ENCODE data around the gene NPAS4. TPM values are rescaled to one million over a fixed set of nuclear protein-coding genes. Genes with fewer than 3 reads are reported as not detected.
A peak's percentile ranks its signal among the peaks of the same experiment; 100 is the strongest.
"Not testable (repeated sequence)": the region's sequence is repeated elsewhere in the genome, so short reads cannot be mapped to it uniquely, and the experiment has no call there.

NPAS4 gene
- total RNA-seq, result not detected in 2 replicates

DNA sequence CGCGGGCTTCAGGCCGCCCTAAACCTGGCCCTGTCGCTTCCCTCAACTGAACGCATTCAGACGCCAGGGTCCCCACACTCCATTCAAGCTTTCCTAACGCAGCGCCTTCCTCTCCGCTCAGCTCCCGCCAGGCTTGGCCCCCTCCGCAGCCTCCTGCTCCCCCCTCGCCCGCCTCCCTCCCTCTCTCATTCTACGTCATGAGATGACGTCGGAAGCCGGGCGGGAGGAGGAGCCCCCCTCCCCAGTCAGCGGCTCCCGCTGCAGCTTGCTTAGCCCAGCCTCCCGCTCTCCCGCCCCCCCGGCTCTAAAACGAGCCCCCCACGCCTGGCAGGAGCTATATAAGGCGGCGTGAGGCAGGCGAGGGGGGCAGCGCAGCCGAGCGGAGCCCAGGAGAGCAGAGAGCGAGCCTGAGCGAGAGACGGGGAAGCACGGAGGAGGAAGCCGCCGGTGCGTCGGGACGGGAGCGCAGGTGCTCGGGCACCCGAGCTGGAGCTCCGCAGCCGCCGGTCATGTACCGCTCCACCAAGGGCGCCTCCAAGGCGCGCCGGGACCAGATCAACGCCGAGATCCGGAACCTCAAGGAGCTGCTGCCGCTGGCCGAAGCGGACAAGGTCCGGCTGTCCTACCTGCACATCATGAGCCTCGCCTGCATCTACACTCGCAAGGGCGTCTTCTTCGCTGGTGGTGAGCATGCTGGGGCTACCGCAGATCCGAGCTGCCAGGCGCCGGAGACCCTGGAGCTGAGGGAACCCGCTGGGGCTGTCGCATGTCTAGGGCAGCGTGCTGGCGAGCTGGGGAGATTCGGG is at the start of gene NPAS4:
TSS of gene NPAS4 (plus strand) at position 365 of the 806 bp plus-strand sequence. CDS start at position 510, 145 bp downstream.
- no peak for DNase-seq (ENCODE audit: extremely low read depth, low read depth, low spot score)

DNA sequence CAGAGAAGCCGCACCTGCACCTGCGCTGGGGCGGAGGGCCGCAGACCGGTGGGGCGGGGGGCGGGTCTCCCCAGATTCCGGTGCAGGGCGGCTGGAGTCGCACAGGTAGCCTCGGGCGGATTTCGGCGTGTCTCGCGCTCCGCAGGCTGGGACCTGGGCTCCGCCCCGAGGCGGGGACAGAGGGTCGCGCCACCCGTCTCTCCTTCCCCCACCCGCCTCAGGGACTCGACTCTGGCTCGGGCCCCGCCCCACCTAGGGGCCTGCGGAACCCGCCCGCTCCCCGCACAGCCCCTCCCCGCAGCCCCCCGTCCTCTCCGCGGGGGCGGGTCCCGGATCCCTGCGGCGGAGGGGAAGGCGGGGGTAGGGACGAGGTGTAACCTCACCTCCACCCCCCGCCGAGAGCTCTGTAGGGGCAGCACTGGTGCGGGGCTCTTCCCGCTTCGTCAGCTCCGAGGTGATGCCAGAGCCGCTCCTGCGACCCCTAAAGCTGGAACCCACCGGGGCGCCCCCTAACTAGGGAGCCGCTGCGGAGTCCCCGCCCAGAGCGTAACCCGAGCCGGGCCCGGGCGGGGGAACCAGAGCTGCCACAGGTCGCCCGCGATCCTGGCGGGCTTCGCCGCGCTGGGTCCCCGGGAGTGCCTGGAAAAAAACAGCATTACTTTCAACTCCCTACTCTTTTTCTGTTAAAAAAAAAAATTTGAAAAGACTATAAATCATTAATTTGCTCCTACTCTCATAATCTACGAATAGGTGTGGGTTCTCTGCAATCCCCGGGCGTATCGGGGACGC is 49.0 kb upstream of the NPAS4 start, which contains the start of gene SLC29A2:
TSS of gene SLC29A2 (minus strand) at position 134 of the 789 bp plus-strand sequence. CDS start 169 bp downstream, outside the sequence.
- DNase-seq (ENCODE audit: extremely low read depth, low read depth, low spot score), result no peak

DNA sequence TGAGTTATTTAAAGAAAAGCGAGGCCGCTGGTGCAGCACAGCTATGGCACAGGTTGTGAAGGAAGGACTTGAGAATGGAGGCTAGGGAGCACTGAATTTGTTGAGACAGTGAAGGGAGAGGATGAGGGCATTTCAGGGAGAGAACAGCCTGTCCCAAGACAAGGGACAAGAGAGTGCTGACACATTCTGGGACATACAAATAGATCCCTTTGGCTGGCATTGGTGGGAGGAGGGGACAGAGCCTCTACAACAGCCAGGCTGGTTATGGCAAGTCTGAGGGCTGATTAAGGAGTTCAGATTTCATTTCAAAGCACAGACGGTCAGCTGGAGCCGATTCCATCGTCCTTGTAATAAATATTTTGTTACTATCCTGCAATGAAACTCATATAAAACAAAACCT is 47.6 kb upstream of the NPAS4 start:
- no peak for DNase-seq (ENCODE audit: extremely low read depth, low read depth, low spot score)

DNA sequence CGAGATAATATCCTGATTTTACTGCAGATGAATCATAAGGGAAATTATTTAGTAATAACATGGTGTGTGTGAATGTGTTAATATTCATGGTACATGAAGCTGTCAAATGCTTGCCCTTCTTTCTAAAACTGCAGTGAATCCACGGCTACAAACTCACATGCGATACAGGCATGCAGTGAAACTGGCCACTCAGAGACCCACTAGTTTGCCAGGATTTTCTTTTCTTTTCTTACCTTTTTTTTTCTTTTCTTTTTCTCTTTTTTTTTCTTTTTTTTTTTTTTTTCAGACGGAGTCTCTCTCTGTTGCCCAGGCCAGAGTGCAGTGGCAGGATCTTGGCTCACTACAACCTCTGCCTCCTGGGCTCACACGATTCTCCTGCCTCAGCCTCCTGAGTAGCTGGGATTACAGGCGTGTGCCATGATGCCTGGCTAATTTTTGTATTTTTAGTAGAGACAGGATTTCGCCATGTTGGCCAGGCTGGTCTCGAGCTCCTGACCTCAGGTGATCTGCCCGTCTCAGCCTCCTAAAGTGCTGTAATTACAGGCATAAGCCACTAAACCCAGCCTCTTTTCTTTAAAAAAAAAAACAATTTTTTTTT is 47.0 kb upstream of the NPAS4 start:
- not testable (repeated sequence) for DNase-seq (ENCODE audit: extremely low read depth, low read depth, low spot score)

DNA sequence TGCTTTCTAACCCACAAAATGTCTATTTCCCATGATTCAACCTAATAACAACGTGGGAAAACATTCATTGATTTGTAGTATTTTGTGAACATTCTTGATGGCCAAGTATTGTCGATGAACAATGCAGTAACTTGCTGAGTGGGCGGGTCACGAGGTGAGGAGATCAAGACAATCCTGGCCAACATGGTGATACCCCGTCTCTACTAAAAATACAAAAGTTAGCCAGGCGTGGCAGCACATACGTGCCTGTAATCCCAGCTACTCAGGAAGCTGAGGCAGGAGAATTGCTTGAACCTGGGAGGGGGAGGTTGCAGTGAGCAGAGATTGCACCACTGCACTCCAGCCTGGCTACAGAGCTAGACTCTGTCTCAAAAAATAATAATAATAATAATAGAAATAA is 40.6 kb upstream of the NPAS4 start:
- not testable (repeated sequence) for DNase-seq (ENCODE audit: extremely low read depth, low read depth, low spot score)

DNA sequence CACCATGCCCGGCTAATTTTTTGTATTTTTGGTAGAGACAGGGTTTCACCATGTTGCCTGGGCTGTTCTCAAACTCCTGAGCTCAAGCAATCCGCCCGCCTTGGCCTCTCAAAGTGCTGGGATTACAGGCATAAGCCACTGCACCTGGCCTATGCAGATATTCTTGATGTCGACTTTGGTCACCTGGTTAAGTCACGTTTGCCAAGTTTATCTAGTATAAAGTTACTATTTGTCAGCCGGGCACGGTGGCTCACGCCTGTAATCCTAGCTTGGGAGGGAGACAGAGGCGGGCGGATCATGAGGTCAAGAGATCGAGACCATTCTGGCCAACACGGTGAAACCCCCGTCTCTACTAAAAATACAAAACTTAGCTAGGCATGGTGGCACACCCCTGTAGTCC is 36.5 kb upstream of the NPAS4 start:
- DNase-seq (ENCODE audit: extremely low read depth, low read depth, low spot score), result not testable (repeated sequence)

DNA sequence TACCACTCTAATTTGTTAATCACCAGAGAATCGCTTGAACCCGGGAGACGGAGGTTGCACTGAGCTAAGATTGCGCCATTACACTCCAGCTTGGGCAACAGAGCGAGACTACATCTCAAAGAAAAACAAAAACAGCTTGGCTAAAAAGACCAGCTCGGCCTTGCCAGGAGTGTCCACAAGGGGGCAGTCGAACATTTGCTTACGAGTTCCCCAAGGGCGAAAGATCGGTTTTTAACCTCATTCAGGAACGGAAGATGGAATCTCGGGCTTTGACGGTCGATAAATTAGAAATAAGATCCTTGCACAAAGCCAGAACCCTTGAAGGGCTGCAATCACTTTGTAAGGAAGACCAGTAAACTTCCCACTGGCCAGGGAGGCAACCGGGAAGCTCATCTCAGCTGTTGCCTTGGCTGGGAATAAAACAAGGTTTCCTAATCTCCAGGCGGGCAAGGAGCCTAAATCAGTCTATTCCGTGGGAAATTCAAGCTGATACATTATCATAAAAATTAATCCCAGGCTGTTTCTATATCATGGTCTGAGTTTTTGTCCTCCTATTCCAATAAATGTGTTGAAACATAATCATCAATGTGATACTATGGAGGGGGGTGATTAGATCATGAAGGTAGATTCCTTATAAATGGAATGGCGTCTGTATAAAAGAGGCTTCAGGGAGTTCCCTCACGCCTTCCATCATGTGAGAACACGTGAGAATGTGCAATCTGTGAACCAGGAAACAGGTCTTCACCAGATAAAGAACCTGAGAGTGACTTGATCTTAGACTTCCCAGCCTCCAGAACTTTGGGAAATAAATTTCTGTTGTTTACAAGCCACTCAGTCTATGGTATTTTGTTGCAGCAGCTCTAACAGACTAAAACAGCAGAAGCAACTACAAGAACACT is 34.4 kb upstream of the NPAS4 start:
- DNase-seq (ENCODE audit: extremely low read depth, low read depth, low spot score), result peak; percentile 62

DNA sequence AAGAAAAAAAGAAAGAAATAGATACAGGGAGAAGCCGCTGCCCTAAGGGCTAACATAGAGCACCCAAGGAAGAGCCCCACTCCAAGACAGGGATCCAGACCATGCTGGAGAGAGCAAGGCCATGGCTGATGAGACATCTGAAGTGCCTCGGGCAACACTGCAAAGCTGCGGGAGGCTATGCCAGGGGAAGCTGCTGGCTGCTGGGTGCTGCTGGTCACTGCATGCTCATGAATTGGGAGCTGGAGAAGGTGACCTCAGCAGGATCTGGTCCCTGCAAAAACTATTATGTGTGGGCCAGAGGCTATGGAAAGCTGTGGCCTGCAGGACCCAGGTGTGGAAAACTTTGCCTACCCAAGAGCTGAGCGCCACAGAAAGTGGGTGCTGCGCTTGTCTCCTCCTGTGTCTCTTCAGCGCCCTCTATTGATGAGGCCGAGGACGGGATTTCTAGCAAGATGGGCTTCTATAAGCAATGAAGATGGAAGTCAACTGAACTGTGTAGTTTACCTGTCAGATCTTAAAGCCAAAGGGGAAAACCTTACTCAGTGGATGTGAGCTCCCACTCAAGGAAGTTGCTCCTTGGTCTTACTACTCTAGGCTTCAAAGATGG is 32.0 kb upstream of the NPAS4 start:
- no peak for DNase-seq (ENCODE audit: extremely low read depth, low read depth, low spot score)

DNA sequence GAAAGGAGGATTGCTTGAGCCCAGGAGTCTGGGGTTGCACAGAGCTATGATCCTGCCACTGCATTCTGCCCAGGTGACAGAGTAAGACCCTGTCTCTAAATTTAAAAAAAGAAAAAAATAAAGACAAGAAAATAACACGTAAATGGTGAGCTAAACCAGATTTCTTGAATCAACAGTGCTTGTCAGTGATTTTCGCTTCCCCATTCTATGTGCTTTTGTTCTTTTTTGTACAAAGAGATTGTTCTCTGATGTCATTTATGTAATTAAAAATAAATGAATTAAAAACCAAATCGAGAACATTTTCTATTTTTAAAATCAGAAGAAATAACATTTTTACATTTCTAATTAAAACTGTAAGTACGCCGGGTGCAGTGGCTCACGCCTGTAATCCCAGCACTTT is 29.5 kb upstream of the NPAS4 start:
- DNase-seq (ENCODE audit: extremely low read depth, low read depth, low spot score), result no peak

DNA sequence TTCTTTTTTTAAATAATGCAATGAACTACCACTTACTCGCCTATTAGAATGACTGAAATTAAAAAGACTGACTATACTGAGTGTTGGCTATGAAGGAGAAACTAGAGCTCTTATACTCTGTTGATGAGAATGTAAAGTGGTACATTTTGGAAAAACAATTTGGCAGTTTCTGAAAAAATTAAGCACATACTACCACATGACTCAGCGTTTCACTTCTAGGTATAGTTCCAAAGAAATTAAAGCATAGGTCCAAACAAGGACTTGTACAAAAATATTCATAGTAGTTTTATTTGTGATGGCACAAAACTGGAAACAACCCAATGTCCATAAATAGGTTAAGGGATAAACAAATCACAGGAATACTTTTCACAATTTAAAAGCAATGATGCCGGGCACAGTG is 26.9 kb upstream of the NPAS4 start:
- no peak for DNase-seq (ENCODE audit: extremely low read depth, low read depth, low spot score)

DNA sequence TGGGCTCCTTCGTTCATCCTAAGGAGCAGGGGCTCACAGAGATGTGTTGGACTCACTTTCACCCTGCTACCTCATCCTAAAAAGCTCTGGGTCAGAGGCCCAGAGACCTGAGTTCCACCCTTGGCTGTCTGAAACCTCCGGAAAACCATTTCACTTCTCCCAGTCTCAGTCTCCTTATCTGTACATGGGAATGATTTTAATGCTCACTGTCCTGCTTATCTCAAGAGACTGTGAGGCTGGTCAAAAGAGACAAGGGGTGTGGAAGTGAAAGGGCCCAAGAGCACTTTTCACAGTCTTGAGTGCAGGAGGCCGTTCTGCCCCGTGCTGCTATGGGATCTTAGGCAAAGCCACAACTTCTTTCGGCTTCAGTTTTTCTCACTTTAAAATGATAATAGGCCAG is 13.2 kb upstream of the NPAS4 start:
- no peak for DNase-seq (ENCODE audit: extremely low read depth, low read depth, low spot score)

DNA sequence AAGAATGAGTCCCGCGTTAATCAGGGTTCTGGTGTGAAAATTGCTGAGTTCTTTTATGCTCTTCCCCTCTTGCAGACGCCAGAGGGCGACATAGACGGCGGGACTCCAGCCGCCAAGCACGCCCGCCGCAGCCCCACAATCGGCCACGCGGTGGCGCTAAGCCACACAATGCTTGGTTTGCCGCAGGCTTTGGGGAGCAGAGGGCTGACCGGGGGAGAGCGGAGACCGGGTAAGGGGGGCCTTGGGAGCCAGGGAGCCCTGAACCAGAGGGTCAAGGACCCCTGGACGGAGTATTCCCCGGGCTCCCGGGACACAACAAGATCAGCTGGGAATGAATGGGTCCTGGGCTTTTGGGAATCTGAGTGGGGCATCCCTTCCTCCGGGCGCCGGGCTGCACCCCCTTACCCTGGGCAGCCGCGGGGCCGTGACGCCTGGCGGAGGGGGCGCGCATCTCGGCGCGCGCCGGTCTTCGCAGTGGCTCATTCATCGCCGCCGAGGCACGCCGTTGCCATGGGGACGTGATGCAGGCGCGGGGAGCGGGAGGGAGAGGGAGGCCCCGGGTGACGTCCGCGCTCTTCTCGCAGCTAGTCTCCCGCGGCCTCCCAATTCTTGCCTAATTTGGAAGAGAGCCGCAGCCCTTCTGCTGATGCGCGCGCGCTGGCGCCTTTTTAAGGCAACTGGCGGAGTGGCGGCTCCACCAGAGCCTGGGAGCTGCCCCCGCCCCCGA is 12.2 kb upstream of the NPAS4 start:
- DNase-seq (ENCODE audit: extremely low read depth, low read depth, low spot score), result no peak

DNA sequence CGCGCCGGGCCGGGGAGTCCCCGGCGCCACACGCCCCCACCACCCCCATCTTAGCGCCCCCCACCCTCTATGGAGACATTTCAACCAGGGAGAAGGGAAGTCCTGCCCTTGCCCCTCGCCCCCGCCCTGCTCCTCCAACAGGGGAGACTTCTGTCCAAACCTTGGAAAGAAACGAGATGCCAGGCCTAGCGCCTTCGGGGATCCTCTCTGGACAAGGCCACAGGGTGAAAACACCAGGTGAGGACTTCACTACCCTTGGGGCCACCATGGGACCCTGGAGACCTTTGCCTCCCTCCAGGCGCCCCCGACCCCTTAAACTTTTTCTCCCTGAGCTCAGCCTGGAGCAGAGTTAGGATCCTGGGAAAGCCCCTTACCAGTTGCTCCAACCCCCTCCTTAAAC is 11.6 kb upstream of the NPAS4 start:
- DNase-seq (ENCODE audit: extremely low read depth, low read depth, low spot score), result no peak

DNA sequence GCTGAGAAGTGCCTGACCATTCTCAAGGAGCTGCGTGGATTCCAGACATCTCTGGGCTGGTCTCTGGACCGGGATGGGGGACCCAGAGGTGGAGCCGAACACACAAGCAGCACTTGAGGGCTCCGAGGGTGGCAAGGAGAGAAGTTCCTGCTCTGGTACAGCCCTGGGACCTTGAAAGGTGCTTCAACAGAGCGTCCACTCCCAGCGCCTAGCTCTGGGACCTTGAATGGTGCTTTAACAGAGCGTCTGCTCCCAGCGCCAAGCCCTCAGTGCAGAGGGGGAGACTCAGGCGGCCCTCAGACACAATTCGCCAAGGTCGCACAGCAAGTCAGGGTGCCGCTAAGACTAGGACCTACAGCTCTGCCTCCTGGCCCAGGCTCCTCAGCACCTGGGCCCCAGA is 10.6 kb upstream of the NPAS4 start:
- DNase-seq (ENCODE audit: extremely low read depth, low read depth, low spot score), result no peak

DNA sequence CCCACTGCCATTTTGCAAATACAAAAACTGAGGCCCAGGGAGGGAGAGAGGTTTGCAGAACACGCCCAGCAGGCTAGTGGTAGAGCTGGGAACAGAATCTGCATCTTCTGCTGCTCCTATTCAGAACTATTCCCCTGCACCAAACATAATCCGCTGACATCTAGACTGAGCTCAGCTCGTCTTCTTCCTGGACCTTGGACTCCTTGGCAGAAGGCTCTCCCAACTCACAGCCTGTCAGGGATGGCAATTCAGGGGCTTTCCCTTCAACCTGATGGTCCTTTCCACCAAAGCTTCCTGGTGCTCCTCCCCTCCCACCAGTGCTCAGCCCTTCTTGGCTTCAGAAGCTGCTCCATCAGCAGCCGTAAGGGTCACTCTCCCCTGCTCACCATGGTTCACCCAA is 9.5 kb upstream of the NPAS4 start:
- DNase-seq (ENCODE audit: extremely low read depth, low read depth, low spot score), result no peak

DNA sequence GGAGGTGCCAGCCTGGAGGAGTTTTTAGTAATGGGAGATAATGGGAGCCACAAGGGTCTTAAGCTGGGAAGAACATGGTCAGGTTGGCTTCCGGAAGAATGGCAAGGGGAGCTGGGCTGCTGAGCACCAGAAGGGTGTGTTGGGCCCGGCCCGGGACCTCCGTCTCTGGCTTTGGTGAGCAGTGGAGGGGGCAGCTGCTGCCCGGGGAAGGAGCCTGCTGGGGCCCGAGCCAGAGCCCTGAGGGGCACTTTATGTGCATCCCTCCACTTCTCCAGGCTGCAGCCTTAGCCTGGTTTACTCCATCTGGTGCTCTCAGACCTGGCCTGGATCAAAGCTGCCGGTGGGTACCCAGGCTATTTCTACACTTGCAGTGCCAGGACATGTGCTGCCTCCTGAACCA is 8.7 kb upstream of the NPAS4 start:
- no peak for DNase-seq (ENCODE audit: extremely low read depth, low read depth, low spot score)

DNA sequence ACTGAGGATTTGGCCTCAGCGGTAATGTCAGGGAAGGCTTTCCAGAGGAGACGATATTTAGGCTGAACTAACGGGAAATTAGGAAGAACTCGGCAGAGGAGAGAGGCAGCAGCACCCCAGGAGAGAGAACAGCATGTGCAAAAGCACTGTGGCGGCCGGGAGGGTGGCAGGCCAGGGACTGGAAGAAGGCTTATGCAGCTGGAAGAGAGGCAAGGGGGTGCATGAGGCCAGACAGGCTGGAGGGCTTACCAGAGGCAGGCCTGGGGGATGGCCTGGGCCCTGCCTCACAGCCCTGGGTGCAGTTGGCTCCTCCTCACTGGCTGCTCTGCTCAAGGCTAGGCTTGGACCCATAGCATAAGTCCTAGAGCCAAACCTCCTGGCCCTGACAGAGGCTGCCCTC is 7.7 kb upstream of the NPAS4 start:
- DNase-seq (ENCODE audit: extremely low read depth, low read depth, low spot score), result no peak

DNA sequence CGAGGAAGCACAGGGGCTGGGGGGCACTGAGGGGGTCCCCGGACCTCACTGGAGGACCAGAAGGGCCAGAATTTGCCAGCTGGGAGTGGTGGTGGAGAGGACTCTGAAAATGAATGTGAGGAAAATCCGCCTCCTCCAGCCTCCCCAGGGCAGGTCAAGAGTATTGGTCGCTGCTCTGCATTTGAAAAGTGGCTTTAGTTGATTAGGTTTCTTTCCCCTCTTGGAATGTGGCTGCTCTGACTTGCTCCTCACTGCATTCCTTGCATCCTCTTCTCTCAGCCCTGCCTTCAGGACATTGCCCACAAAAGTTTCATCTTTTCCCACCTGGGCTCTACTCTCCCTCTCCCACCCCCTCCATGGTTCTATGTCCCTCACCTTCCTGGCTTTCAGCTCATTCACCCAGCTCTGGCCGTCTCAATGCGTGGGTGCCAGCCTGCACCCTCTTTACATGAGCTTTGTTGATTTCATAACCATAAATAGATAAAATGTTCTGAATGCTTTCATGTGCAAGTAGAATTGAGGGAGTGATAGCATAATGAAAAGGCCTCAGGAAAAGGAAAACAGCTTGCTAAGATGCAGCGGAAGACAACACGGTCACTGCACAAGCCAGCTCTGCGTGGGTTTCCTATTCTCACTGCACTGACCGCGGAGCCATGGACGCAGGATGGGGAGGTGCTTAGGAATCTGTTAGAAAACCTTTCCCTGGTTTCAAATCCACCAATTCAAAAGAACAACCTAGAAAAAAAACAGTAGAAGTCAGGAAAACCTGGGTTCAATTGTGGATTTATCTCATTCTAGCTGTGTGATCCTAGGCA is 6.5 kb upstream of the NPAS4 start:
- no peak for DNase-seq (ENCODE audit: extremely low read depth, low read depth, low spot score)

DNA sequence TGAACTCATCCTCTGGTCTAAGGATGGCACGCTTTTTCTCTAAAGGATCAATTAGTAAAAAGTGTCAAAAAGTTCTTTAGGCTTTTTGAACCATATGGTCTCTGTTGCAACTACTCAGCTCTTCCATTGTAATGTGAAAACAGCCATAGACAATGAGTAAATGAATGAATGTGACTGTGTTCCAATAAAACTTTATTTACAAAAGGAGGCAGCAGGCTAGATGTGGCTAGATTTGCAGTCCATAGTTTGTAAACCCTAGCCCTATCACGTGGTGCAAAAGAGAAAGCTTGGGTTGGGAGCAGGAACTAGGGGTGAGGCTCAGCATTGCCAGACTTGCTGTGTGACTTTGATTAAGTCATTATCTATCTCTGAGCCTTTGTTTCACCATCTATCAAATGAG is 5.4 kb upstream of the NPAS4 start:
- DNase-seq (ENCODE audit: extremely low read depth, low read depth, low spot score), result no peak

All from glomerular endothelial cell (primary cell).